Neural progenitor cell (in vitro differentiated cells): ENCODE measurements around the gene EEF1AKMT4. TPM values are rescaled to one million over a fixed set of nuclear protein-coding genes. Genes with fewer than 3 reads are reported as not detected.

ENCODE experiments used
- DNase-seq: peaks from one replicate; pipeline ENCODE4 v3.0.0-alpha.2; 2016; ENCODE audit warnings: low spot score
- H2AFZ ChIP-seq: fragments of 200-600 bp; sonication (generic); replicated peaks from 2 replicates; pipeline ENCODE4 v1.6.1; 2016; ENCODE audit warnings: antibody characterized with exemption
- H3F3A ChIP-seq: fragments of 200-600 bp; sonication (generic); 2 replicates; pipeline ENCODE4 v1.6.1; 2016; ENCODE audit warnings: antibody characterized with exemption, low read depth
- H3K27ac ChIP-seq: fragments of 200-600 bp; sonication (generic); 2 replicates; pipeline ENCODE4 v1.5.1; 2016; ENCODE audit warnings: mild to moderate bottlenecking
- H3K27me3 ChIP-seq: fragments of 200-600 bp; sonication (generic); 2 replicates; pipeline ENCODE4 v1.6.1; 2016; ENCODE audit warnings: mild to moderate bottlenecking, moderate library complexity
- H3K36me3 ChIP-seq: fragments of 200-600 bp; sonication (generic); 2 replicates; pipeline ENCODE4 v1.5.1; 2016
- H3K4me1 ChIP-seq: fragments of 200-600 bp; sonication (generic); 2 replicates; pipeline ENCODE4 v1.6.1; 2016; ENCODE audit warnings: mixed run types
- H3K4me2 ChIP-seq: fragments of 200-600 bp; sonication (generic); 2 replicates; pipeline ENCODE4 v1.6.1; 2016
- H3K4me3 ChIP-seq: fragments of 200-600 bp; sonication (generic); 2 replicates; pipeline ENCODE4 v1.5.1; 2016
- H3K79me2 ChIP-seq: fragments of 200-600 bp; sonication (generic); 2 replicates; pipeline ENCODE4 v1.6.1; 2016; ENCODE audit warnings: low read depth
- H3K9ac ChIP-seq: fragments of 200-600 bp; sonication (generic); 2 replicates; pipeline ENCODE4 v1.6.1; 2016
- H3K9me3 ChIP-seq: fragments of 200-600 bp; sonication (generic); 2 replicates; pipeline ENCODE4 v1.5.1; 2016; ENCODE audit warnings: low read depth
- H4K20me1 ChIP-seq: fragments of 200-600 bp; sonication (generic); 2 replicates; pipeline ENCODE4 v1.6.1; 2016; ENCODE audit warnings: low read depth
- H3K27ac Mint-ChIP-seq: 3 replicates; pipeline ENCODE4 v1.8.0; 2021; ENCODE audit warnings: mixed read lengths
- H3K27me3 Mint-ChIP-seq: 2 replicates; pipeline ENCODE4 v1.8.0; 2022; ENCODE audit warnings: low read depth, mild to moderate bottlenecking, inconsistent platforms, moderate library complexity, mixed read lengths; ENCODE audit not compliant: insufficient read depth
- H3K36me3 Mint-ChIP-seq: 3 replicates; pipeline ENCODE4 v1.8.0; 2021; ENCODE audit warnings: mixed read lengths
- H3K4me1 Mint-ChIP-seq: 3 replicates; pipeline ENCODE4 v1.8.0; 2021; ENCODE audit warnings: mixed read lengths
- H3K4me3 Mint-ChIP-seq: 3 replicates; pipeline ENCODE4 v1.8.0; 2021; ENCODE audit warnings: mild to moderate bottlenecking, moderate library complexity, mixed read lengths
- H3K9me3 Mint-ChIP-seq: 3 replicates; pipeline ENCODE4 v1.8.0; 2020; ENCODE audit warnings: mixed read lengths
- EZH2 ChIP-seq: fragments of 200-600 bp; sonication (generic); IDR thresholded peaks from 2 replicates; pipeline ENCODE4 v1.6.1; 2017; ENCODE audit warnings: antibody characterized with exemption, mild to moderate bottlenecking, moderate library complexity
- EZH2phosphoT487 ChIP-seq: fragments of 200-600 bp; sonication (generic); IDR thresholded peaks from 2 replicates; pipeline ENCODE4 v1.6.1; 2017; ENCODE audit warnings: antibody characterized with exemption
- total RNA-seq: library from RNA; depleted of rRNA; stranded (reverse); fragments of >200 nt; gene quantifications from 2 replicates; pipeline ENCODE4 v1.2.3, GENCODE V29; 2015; ENCODE audit warnings: low replicate concordance
- TF ChIP-seq, protein P1 (sequence below): fragments of 200-600 bp; sonication (generic); IDR thresholded peaks from 2 replicates; pipeline ENCODE4 v1.5.1; 2017; ENCODE audit warnings: antibody characterized with exemption, mild to moderate bottlenecking

Gene EEF1AKMT4
- total RNA-seq, 1 donor from 2014 or later: 3.7 TPM

DNA sequence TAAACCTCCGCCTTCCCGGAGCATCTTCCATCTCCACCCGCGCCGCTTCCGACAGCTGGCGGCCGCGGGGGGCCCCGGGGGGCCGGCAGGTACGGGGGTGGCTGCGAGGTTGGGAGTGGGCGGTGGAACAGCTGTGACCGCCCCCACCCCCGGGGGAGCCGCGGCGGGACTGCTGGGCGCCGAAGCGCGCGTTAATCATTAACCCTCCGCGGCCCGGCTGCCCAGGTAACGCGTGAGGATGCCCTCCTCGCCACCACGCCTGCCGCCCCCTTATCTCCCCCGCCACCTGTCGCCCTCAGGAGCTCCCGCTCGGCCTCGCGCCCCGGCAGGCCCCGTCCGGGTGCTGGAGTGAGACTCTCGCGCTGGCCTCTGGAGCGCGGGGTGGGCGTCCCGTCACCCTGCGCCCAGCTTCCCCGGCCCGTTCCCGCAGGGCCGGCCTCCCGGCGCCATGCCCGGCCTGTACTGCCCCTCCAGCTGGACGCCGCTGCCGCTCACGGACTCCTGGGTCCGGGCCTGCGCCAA, 19.3 kb upstream of the EEF1AKMT4 start:
- peaks cover 42% of the 10 kb centered on the region for H4K20me1 ChIP-seq
- TF ChIP-seq EZH2phosphoT487 (peak; percentile 98), EZH2 (peak; percentile 96)
- TF ChIP-seq, protein P1, sequence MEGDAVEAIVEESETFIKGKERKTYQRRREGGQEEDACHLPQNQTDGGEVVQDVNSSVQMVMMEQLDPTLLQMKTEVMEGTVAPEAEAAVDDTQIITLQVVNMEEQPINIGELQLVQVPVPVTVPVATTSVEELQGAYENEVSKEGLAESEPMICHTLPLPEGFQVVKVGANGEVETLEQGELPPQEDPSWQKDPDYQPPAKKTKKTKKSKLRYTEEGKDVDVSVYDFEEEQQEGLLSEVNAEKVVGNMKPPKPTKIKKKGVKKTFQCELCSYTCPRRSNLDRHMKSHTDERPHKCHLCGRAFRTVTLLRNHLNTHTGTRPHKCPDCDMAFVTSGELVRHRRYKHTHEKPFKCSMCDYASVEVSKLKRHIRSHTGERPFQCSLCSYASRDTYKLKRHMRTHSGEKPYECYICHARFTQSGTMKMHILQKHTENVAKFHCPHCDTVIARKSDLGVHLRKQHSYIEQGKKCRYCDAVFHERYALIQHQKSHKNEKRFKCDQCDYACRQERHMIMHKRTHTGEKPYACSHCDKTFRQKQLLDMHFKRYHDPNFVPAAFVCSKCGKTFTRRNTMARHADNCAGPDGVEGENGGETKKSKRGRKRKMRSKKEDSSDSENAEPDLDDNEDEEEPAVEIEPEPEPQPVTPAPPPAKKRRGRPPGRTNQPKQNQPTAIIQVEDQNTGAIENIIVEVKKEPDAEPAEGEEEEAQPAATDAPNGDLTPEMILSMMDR: no peak
- H3F3A ChIP-seq: peaks cover 18% of the 10 kb centered on the region
- H3K9ac ChIP-seq: no peak overlapping the region
- no peak overlapping the region for H3K27ac Mint-ChIP-seq
- no peaks in the 10 kb centered on the region for H3K9me3 ChIP-seq
- DNase-seq: peak; percentile 44
- no peaks in the 10 kb centered on the region for H3K36me3 ChIP-seq
- no peak overlapping the region for H3K4me3 Mint-ChIP-seq
- no peak overlapping the region for H3K27ac ChIP-seq
- H3K4me1 Mint-ChIP-seq: peaks cover 4% of the 10 kb centered on the region
- H3K9me3 Mint-ChIP-seq: peaks cover 2% of the 10 kb centered on the region
- H3K4me3 ChIP-seq: peak overlapping the region; percentile 55
- no peaks in the 10 kb centered on the region for H3K36me3 Mint-ChIP-seq
- peaks cover 55% of the 10 kb centered on the region for H3K27me3 Mint-ChIP-seq
- no peak overlapping the region for H2AFZ ChIP-seq
- peaks cover 95% of the 10 kb centered on the region for H3K27me3 ChIP-seq
- H3K4me2 ChIP-seq: peak overlapping the region; percentile 90
- no peaks in the 10 kb centered on the region for H3K79me2 ChIP-seq
- H3K4me1 ChIP-seq: peaks cover 4% of the 10 kb centered on the region

DNA sequence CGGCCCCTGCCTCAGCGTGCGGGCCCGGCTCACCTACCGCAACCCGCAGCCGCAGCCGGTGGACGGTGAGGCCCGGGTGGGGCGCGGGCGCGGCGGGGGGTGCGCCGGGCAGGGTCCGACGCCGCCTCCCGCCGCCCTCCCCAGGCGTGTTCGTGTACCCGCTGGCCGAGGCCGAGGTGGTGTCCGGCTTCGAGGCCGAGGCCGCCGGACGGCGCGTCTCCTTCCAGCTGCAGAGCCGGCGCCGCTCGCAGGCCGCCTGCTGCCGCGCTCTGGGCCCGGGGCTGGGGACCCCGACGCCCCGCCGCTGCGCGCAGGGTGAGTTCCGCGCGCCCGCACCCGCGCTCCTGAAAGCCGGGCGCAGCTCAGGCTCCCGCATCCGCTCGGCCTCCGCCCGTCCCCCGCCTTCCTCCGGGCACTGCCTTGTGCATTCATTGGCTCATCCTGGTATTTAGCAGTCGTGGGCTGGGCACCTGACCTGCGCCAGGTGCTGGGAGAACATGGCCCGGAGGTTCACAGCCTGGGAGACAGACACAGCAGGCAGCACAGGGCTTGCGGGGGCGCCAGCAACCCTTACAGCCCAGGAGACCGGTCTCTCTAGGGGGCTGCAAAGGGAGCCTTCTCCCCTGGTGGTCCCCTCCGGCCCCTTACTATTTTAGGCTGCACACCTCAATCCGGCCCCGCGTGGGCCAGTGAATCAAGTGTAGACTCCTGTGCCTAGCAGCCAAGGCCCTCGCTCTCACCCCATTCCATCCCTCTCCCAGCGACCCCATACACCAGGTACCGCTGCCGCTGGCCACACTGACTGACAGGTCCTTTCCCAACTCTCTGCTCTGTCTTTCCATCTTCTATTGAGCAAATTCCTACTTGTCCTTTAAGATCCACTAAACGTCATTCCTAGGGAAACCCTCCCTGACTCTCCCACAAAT, 18.6 kb upstream of the EEF1AKMT4 start:
- Mint-ChIP-seq H3K4me3 (peak overlapping the region; percentile 83), H3K4me1 (peaks cover 4% of the 10 kb centered on the region), H3K27me3 (peaks cover 51% of the 10 kb centered on the region), H3K27ac (no peak overlapping the region), H3K36me3 (no peaks in the 10 kb centered on the region), H3K9me3 (peaks cover 2% of the 10 kb centered on the region)
- H3K27ac ChIP-seq: no peak overlapping the region
- no peaks in the 10 kb centered on the region for H3K36me3 ChIP-seq
- peak overlapping the region; percentile 90 for H3K4me2 ChIP-seq
- peaks cover 18% of the 10 kb centered on the region for H3F3A ChIP-seq
- peak overlapping the region; percentile 55 for H3K4me3 ChIP-seq
- H2AFZ ChIP-seq: no peak overlapping the region
- H3K4me1 ChIP-seq: peaks cover 4% of the 10 kb centered on the region
- peak; percentile 8 for TF ChIP-seq EZH2phosphoT487
- TF ChIP-seq EZH2: peak; percentile 79
- TF ChIP-seq, protein P1: no peak
- H3K9ac ChIP-seq: no peak overlapping the region
- peak; percentile 52 for DNase-seq
- H4K20me1 ChIP-seq: peaks cover 42% of the 10 kb centered on the region
- H3K79me2 ChIP-seq: no peaks in the 10 kb centered on the region
- H3K9me3 ChIP-seq: no peaks in the 10 kb centered on the region
- peaks cover 88% of the 10 kb centered on the region for H3K27me3 ChIP-seq

DNA sequence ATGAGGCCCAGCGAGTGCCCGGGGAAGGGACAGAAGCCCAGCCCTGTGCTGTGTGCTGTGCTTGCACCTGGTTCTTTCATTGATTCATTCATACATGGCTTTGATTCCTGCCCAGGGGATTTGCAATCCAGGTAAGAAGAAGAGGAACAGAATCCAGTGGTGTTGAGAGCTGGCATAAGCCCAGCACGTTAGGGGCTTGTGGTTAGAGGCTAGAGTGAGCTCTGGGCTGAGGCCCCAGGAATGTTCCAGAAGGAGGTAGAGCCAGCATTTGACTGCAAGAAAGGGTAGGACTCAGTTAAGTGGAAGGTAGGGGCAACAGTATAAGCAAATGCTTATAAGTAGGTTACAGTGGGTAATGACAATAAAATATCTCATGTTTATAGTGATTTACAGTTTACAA, 17.8 kb upstream of the EEF1AKMT4 start:
- Histone ChIP-seq H3K9ac (no peak overlapping the region), H3K79me2 (no peaks in the 10 kb centered on the region), H3K4me1 (peaks cover 4% of the 10 kb centered on the region), H3K4me2 (no peak overlapping the region), H4K20me1 (peaks cover 42% of the 10 kb centered on the region), H3K36me3 (no peaks in the 10 kb centered on the region), H3K4me3 (no peak overlapping the region), H3K9me3 (no peaks in the 10 kb centered on the region), H2AFZ (no peak overlapping the region), H3K27me3 (peaks cover 80% of the 10 kb centered on the region), H3F3A (peaks cover 18% of the 10 kb centered on the region), H3K27ac (no peak overlapping the region)
- no peak for TF ChIP-seq EZH2phosphoT487
- TF ChIP-seq, protein P1: no peak
- no peak for TF ChIP-seq EZH2
- H3K4me3 Mint-ChIP-seq: peak overlapping the region; percentile 83
- DNase-seq: no peak
- no peak overlapping the region for H3K27ac Mint-ChIP-seq
- no peaks in the 10 kb centered on the region for H3K36me3 Mint-ChIP-seq
- peaks cover 4% of the 10 kb centered on the region for H3K4me1 Mint-ChIP-seq
- H3K9me3 Mint-ChIP-seq: peaks cover 2% of the 10 kb centered on the region
- peaks cover 52% of the 10 kb centered on the region for H3K27me3 Mint-ChIP-seq
